OCI-LY1 (cell line): ENCODE results near the gene TUBA4B.

Experiments used
- CTCF ChIP-seq: fragments of 200-600 bp; sonication (generic), shearing (Covaris generic); IDR thresholded peaks from 2 replicates; pipeline ENCODE4 v1.5.1; 2017; ENCODE audit warnings: mild to moderate bottlenecking, antibody characterized with exemption, low read length, moderate library complexity, mixed read lengths
- EZH2 ChIP-seq: fragments of 200-600 bp; sonication (generic), shearing (Covaris generic); IDR thresholded peaks from 2 replicates; pipeline ENCODE4 v1.8.0; 2017; ENCODE audit warnings: borderline replicate concordance, mixed run types, mild to moderate bottlenecking, antibody characterized with exemption, low read length, moderate library complexity, mixed read lengths

GRCh38 chr2:219249203-219249980, 3.7 kb upstream of the TUBA4B start:
- no peak for TF ChIP-seq EZH2
- no peak for TF ChIP-seq CTCF
